Uterus (tissue), 4 donors: ENCODE measurements around the gene NCSTN. TPM values are rescaled to one million over a fixed set of nuclear protein-coding genes. Genes with fewer than 3 reads are reported as not detected.

Source experiments
- DNase-seq, 2 donors: peaks; one replicate each; pipeline ENCODE4 v3.0.0-alpha.2; 2019 to 2020
- H3K27ac ChIP-seq, 2 donors: fragments of 200-600 bp; sonication (generic); 1 replicate in 1 of 2; 2 replicates in 1 of 2; pipeline ENCODE4 v1.5.1; 2016 to 2018
- H3K27me3 ChIP-seq, 2 donors: fragments of 200-600 bp; sonication (generic); one replicate each; pipeline ENCODE4 v1.5.1; 2018 to 2019; ENCODE audit warnings: control low read depth in 1 of 2
- H3K36me3 ChIP-seq, 2 donors: fragments of 200-600 bp; sonication (generic); one replicate each; pipeline ENCODE4 v1.5.1; 2019; ENCODE audit warnings: control low read depth in 1 of 2
- H3K4me1 ChIP-seq, 2 donors: fragments of 200-600 bp; sonication (generic); one replicate each; pipeline ENCODE4 v1.5.1; 2018 to 2019; ENCODE audit warnings: control low read depth in 1 of 2
- H3K4me3 ChIP-seq, 2 donors: fragments of 200-600 bp; sonication (generic); 1 replicate in 1 of 2; 2 replicates in 1 of 2; pipeline ENCODE4 v1.5.1; 2018 to 2019; ENCODE audit warnings: mild to moderate bottlenecking in 1 of 2
- H3K9me3 ChIP-seq, 2 donors: fragments of 200-600 bp; sonication (generic); one replicate each; pipeline ENCODE4 v1.5.1; 2019; ENCODE audit warnings: control low read depth in 1 of 2
- CTCF ChIP-seq, 4 experiments: fragments of 200-600 bp in 2 of 4; fragments of 450-650 bp in 2 of 4; sonication (generic) in 2 of 4; IDR thresholded peaks; one replicate each; pipeline ENCODE4 v1.5.1; 2016 to 2019; ENCODE audit warnings: antibody characterized with exemption in 4 of 4, mild to moderate bottlenecking in 2 of 4, moderate library complexity in 1 of 4
- POLR2A ChIP-seq, 2 donors: fragments of 450-650 bp; IDR thresholded peaks; one replicate each; pipeline ENCODE4 v1.6.1; 2016; ENCODE audit warnings: antibody characterized with exemption in 2 of 2, mild to moderate bottlenecking in 1 of 2, moderate library complexity in 1 of 2
- intact Hi-C: fragments of 100-400 bp; cut with DNase I; formaldehyde crosslinking; loops from one replicate; pipeline ENCODE4 v1.15.1; 2023; ENCODE audit warnings: low total_unique reads
- total RNA-seq, 4 donors: library from RNA; depleted of rRNA in 3 of 4; stranded (reverse); fragments of >200 nt in 3 of 4; gene quantifications; one replicate each; pipeline versions ENCODE4 v1.1.0 to v1.2.4, GENCODE V29; 2014 to 2023
- donor health status: DM: yes; HTN: yes; CAD: no.

The NCSTN gene
- total RNA-seq, result 10 to 100 TPM; 18.2 to 69.1 (median 56.4) TPM

- TF ChIP-seq POLR2A (IDR thresholded peaks at IDR 0.05) (peak; percentile 62 to 80), CTCF (IDR thresholded peaks at IDR 0.05) (peak in 2 of 4 experiments; percentile 9 to 19)
- Histone ChIP-seq H3K9me3 (no peaks in the 10 kb centered on the region), H3K27ac (peak within 1 kb of the TSS; percentile 86 to 96), H3K36me3 (no peaks in the 10 kb centered on the region), H3K4me1 (peaks cover 0 to 6% of the 10 kb centered on the region in 2 donors), H3K27me3 (no peaks in the 10 kb centered on the region), H3K4me3 (peak within 1 kb of the TSS; percentile 81 to 96)
- peak; percentile 91 for DNase-seq
- intact Hi-C loops, result no loop called here
Observed at GRCh38 chr1:160342953-160343869, at the start of gene NCSTN, which contains the start of gene COPA. TSS of gene NCSTN (plus strand) at chr1:160343383. CDS start at chr1:160343397, 14 bp downstream. TSS of gene COPA (minus strand) at chr1:160343250. CDS start at chr1:160343170, 80 bp downstream.

- Histone ChIP-seq H3K36me3 (peaks cover 0 to 2% of the 10 kb centered on the region in 2 donors), H3K9me3 (no peaks in the 10 kb centered on the region), H3K4me1 (no peaks in the 10 kb centered on the region), H3K4me3 (no peak overlapping the region), H3K27ac (no peak overlapping the region), H3K27me3 (no peaks in the 10 kb centered on the region)
- no peak for TF ChIP-seq POLR2A (IDR thresholded peaks at IDR 0.05)
- no peak for TF ChIP-seq CTCF (IDR thresholded peaks at IDR 0.05)
- intact Hi-C loops, result no loop called here
- no peak for DNase-seq
Observed at GRCh38 chr1:160296036-160296435, 47.1 kb upstream of the NCSTN start.

GRCh38 chr1:160300173-160300572 lies 43.0 kb upstream of the NCSTN start:
- Histone ChIP-seq H3K4me3 (no peak overlapping the region), H3K4me1 (no peaks in the 10 kb centered on the region), H3K9me3 (no peaks in the 10 kb centered on the region), H3K27me3 (no peaks in the 10 kb centered on the region), H3K36me3 (peaks cover 0 to 2% of the 10 kb centered on the region in 2 donors), H3K27ac (no peak overlapping the region)
- no peak for TF ChIP-seq CTCF (IDR thresholded peaks at IDR 0.05)
- TF ChIP-seq POLR2A (IDR thresholded peaks at IDR 0.05), result no peak
- intact Hi-C loops, result no loop called here
- DNase-seq, result no peak

- Histone ChIP-seq H3K4me3 (no peak overlapping the region), H3K36me3 (no peaks in the 10 kb centered on the region), H3K9me3 (no peaks in the 10 kb centered on the region), H3K27ac (no peak overlapping the region), H3K27me3 (no peaks in the 10 kb centered on the region), H3K4me1 (no peaks in the 10 kb centered on the region)
- TF ChIP-seq POLR2A (IDR thresholded peaks at IDR 0.05), result no peak
- TF ChIP-seq CTCF (IDR thresholded peaks at IDR 0.05), result no peak
- DNase-seq, result no peak
- intact Hi-C loops, result no loop called here
Observed at GRCh38 chr1:160307118-160307791, 35.9 kb upstream of the NCSTN start.
